SK-N-SH treated with all-trans-retinoic acid at 6 μM for 48 hours (cell line): ENCODE data around the gene ARHGAP4.

Experiments
- ATAC-seq: fragments of 200-7000 bp; cut with Tn5 transposase; 3 replicates; pipeline ENCODE4 v1.9.1; 2020; ENCODE audit warnings: mild to moderate bottlenecking, moderate library complexity
- ARNTL ChIP-seq: fragments of 450-650 bp; formaldehyde crosslinking; IDR thresholded peaks from 2 replicates; pipeline ENCODE4 v1.5.0; 2020; ENCODE audit warnings: low read depth, mild to moderate bottlenecking, moderate library complexity, borderline replicate concordance
- BACH2 ChIP-seq: fragments of 250-450 bp; sonication (Bioruptor Pico); IDR thresholded peaks from 2 replicates; pipeline ENCODE4 v1.9.0; 2021; ENCODE audit warnings: mild to moderate bottlenecking, borderline replicate concordance
- CSDC2 ChIP-seq: fragments of 250-450 bp; sonication (Bioruptor Pico); IDR thresholded peaks from 2 replicates; pipeline ENCODE4 v1.5.0; 2020; ENCODE audit warnings: mild to moderate bottlenecking, moderate library complexity
- ESRRG ChIP-seq: fragments of 250-450 bp; sonication (Bioruptor Pico); IDR thresholded peaks from 2 replicates; pipeline ENCODE4 v1.6.1; 2021; ENCODE audit warnings: mild to moderate bottlenecking
- GLIS3 ChIP-seq: fragments of 250-450 bp; sonication (Bioruptor Pico); IDR thresholded peaks from 2 replicates; pipeline ENCODE4 v1.5.0; 2020; ENCODE audit warnings: mild to moderate bottlenecking, moderate library complexity
- ISL1 ChIP-seq: fragments of 250-450 bp; sonication (Bioruptor Pico); IDR thresholded peaks from 2 replicates; pipeline ENCODE4 v2.1.2; 2022; ENCODE audit warnings: mild to moderate bottlenecking, moderate library complexity
- OSR1 ChIP-seq: fragments of 250-450 bp; sonication (Bioruptor Pico); IDR thresholded peaks from 2 replicates; pipeline ENCODE4 v1.8.0; 2022; ENCODE audit warnings: moderate library complexity, mild to moderate bottlenecking, inconsistent platforms
- PPARA ChIP-seq: fragments of 250-450 bp; sonication (Bioruptor Pico); IDR thresholded peaks from 2 replicates; pipeline ENCODE4 v1.5.0; 2020; ENCODE audit warnings: mild to moderate bottlenecking, borderline replicate concordance
- RARB ChIP-seq: fragments of 250-450 bp; sonication (Bioruptor Pico); IDR thresholded peaks from 2 replicates; pipeline ENCODE4 v1.8.0; 2021; ENCODE audit warnings: mild to moderate bottlenecking, moderate library complexity
- SNAI2 ChIP-seq: fragments of 250-450 bp; sonication (Bioruptor Pico); IDR thresholded peaks from 2 replicates; pipeline ENCODE4 v1.5.0; 2020; ENCODE audit warnings: mild to moderate bottlenecking, moderate library complexity
- TCF4 ChIP-seq: fragments of 250-450 bp; sonication (Bioruptor Pico); IDR thresholded peaks from 2 replicates; pipeline ENCODE4 v1.8.0; 2021; ENCODE audit warnings: mild to moderate bottlenecking, moderate library complexity, borderline replicate concordance
- TOX ChIP-seq: fragments of 250-450 bp; sonication (Bioruptor Pico); IDR thresholded peaks from 2 replicates; pipeline ENCODE4 v1.8.0; 2021; ENCODE audit warnings: mild to moderate bottlenecking, moderate library complexity, borderline replicate concordance
- ZFP3 ChIP-seq: fragments of 250-450 bp; sonication (Bioruptor Pico); IDR thresholded peaks from 2 replicates; pipeline ENCODE4 v1.5.0; 2020; ENCODE audit warnings: mild to moderate bottlenecking, moderate library complexity
- ZFP30 ChIP-seq: fragments of 450-650 bp; formaldehyde crosslinking; IDR thresholded peaks from 2 replicates; pipeline ENCODE4 v1.5.0; 2022; ENCODE audit warnings: mild to moderate bottlenecking, moderate library complexity
- ZNF565 ChIP-seq: fragments of 450-650 bp; formaldehyde crosslinking; conservative IDR thresholded peaks from 2 replicates; pipeline ENCODE4 v1.5.0; 2020; ENCODE audit warnings: low read depth, mild to moderate bottlenecking, moderate library complexity
- ZNF70 ChIP-seq: fragments of 450-650 bp; formaldehyde crosslinking; IDR thresholded peaks from 2 replicates; pipeline ENCODE4 v1.5.0; 2020; ENCODE audit warnings: mild to moderate bottlenecking, moderate library complexity
- ZNF8 ChIP-seq: fragments of 450-650 bp; formaldehyde crosslinking; IDR thresholded peaks from 2 replicates; pipeline ENCODE4 v1.5.0; 2020; ENCODE audit warnings: mild to moderate bottlenecking, moderate library complexity
- TF ChIP-seq, protein P1 (sequence below): fragments of 250-450 bp; sonication (Bioruptor Pico); IDR thresholded peaks from 2 replicates; pipeline ENCODE4 v1.5.1; 2021; ENCODE audit warnings: mild to moderate bottlenecking, moderate library complexity
- TF ChIP-seq, protein P2 (sequence below): fragments of 250-450 bp; sonication (Bioruptor Pico); IDR thresholded peaks from 2 replicates; pipeline ENCODE4 v1.5.0; 2020; ENCODE audit warnings: mild to moderate bottlenecking, moderate library complexity
- TF ChIP-seq, protein P3 (sequence below): fragments of 250-450 bp; sonication (Bioruptor Pico); IDR thresholded peaks from 2 replicates; pipeline ENCODE4 v1.8.0; 2021; ENCODE audit warnings: low read depth, mild to moderate bottlenecking, moderate library complexity, borderline replicate concordance

The ARHGAP4 gene

DNA sequence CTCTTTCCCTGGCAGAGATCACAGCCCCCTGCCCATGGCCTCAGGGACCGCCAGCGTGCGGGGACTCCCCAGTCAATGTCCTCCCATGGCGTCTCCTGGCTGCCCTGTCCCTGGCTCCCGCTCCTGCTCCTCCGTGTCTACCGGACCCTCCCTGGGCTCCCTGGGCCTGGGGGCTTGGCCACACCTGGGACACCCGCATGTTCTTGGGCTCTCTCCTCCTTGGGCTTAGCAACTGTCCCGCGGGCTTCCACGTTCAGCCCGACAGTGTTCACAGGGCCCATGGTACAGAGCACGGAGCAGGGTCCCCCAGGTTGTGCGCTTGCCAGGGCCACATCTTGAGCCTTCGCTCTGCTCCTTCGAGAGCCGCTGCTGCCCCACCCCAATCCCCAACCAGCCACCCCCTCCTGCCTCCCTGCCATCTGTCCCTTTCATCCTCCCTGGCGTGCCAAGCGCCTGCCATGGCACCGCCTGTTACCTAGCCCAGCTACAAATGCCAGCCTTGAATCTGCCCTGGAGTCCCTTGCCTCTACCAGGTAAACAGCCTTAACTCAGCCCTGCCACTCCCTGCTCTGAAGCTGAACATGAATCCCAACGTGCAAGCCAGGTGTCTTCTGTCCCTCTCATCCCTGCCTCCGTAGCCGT lies 17.7 kb downstream of the ARHGAP4 start:
- TF ChIP-seq, protein P1, sequence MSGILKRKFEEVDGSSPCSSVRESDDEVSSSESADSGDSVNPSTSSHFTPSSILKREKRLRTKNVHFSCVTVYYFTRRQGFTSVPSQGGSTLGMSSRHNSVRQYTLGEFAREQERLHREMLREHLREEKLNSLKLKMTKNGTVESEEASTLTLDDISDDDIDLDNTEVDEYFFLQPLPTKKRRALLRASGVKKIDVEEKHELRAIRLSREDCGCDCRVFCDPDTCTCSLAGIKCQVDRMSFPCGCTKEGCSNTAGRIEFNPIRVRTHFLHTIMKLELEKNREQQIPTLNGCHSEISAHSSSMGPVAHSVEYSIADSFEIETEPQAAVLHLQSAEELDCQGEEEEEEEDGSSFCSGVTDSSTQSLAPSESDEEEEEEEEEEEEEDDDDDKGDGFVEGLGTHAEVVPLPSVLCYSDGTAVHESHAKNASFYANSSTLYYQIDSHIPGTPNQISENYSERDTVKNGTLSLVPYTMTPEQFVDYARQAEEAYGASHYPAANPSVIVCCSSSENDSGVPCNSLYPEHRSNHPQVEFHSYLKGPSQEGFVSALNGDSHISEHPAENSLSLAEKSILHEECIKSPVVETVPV (CRISPR knock-in tag) = no peak
- TF ChIP-seq SNAI2 (CRISPR knock-in tag) = no peak
- TF ChIP-seq PPARA = no peak
- no peak for TF ChIP-seq TOX
- no peak for TF ChIP-seq ZNF8
- no peak for TF ChIP-seq ZFP3 (CRISPR knock-in tag)
- TF ChIP-seq, protein P2, sequence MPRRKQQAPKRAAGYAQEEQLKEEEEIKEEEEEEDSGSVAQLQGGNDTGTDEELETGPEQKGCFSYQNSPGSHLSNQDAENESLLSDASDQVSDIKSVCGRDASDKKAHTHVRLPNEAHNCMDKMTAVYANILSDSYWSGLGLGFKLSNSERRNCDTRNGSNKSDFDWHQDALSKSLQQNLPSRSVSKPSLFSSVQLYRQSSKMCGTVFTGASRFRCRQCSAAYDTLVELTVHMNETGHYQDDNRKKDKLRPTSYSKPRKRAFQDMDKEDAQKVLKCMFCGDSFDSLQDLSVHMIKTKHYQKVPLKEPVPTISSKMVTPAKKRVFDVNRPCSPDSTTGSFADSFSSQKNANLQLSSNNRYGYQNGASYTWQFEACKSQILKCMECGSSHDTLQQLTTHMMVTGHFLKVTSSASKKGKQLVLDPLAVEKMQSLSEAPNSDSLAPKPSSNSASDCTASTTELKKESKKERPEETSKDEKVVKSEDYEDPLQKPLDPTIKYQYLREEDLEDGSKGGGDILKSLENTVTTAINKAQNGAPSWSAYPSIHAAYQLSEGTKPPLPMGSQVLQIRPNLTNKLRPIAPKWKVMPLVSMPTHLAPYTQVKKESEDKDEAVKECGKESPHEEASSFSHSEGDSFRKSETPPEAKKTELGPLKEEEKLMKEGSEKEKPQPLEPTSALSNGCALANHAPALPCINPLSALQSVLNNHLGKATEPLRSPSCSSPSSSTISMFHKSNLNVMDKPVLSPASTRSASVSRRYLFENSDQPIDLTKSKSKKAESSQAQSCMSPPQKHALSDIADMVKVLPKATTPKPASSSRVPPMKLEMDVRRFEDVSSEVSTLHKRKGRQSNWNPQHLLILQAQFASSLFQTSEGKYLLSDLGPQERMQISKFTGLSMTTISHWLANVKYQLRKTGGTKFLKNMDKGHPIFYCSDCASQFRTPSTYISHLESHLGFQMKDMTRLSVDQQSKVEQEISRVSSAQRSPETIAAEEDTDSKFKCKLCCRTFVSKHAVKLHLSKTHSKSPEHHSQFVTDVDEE (CRISPR knock-in tag) = no peak
- no peak for TF ChIP-seq BACH2 (CRISPR knock-in tag)
- TF ChIP-seq, all 23 proteins: peak for 0
- no peak for ATAC-seq

DNA sequence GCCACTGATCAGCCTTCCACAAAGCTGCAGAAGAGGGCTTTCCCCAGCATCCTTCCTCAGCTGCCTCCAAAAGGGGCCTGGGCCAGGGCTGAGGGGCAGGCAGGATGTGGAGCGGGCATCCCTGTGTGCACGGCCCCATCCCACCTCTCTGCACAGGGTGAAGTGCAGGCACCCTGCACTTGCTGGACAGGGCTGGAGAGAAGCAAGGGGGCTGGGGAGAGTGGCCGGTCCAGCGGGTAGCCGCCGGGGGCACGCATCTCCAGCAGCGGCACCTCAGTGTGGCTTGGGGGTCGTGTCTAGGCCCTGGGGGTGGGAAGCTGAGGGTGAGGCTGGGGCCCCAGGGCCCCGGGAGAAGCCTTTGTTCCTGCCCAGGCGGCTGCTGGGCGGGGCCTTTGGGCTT lies 18.6 kb downstream of the ARHGAP4 start:
- TF ChIP-seq ARNTL (CRISPR knock-in tag) (no peak), CSDC2 (no peak), ISL1 (no peak), PPARA (no peak), ZFP30 (no peak), ZNF70 (CRISPR knock-in tag) (no peak), GLIS3 (CRISPR knock-in tag) (no peak), ZFP3 (CRISPR knock-in tag) (no peak)
- TF ChIP-seq, protein P3, sequence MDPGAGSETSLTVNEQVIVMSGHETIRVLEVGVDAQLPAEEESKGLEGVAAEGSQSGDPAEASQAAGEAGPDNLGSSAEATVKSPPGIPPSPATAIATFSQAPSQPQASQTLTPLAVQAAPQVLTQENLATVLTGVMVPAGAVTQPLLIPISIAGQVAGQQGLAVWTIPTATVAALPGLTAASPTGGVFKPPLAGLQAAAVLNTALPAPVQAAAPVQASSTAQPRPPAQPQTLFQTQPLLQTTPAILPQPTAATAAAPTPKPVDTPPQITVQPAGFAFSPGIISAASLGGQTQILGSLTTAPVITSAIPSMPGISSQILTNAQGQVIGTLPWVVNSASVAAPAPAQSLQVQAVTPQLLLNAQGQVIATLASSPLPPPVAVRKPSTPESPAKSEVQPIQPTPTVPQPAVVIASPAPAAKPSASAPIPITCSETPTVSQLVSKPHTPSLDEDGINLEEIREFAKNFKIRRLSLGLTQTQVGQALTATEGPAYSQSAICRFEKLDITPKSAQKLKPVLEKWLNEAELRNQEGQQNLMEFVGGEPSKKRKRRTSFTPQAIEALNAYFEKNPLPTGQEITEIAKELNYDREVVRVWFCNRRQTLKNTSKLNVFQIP = no peak
- ATAC-seq = no peak

DNA sequence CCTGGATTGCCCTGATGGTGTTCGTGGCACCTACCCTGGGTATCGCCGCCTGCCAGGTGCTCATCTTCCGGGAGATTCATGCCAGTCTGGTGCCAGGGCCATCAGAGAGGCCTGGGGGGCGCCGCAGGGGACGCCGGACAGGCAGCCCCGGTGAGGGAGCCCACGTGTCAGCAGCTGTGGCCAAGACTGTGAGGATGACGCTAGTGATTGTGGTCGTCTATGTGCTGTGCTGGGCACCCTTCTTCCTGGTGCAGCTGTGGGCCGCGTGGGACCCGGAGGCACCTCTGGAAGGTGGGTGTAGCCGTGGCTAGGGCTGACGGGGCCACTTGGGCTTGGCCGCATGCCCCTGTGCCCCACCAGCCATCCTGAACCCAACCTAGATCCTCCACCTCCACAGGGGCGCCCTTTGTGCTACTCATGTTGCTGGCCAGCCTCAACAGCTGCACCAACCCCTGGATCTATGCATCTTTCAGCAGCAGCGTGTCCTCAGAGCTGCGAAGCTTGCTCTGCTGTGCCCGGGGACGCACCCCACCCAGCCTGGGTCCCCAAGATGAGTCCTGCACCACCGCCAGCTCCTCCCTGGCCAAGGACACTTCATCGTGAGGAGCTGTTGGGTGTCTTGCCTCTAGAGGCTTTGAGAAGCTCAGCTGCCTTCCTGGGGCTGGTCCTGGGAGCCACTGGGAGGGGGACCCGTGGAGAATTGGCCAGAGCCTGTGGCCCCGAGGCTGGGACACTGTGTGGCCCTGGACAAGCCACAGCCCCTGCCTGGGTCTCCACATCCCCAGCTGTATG lies 19.7 kb downstream of the ARHGAP4 start:
- no peak for TF ChIP-seq ESRRG (CRISPR knock-in tag)
- TF ChIP-seq, protein P1 (CRISPR knock-in tag) = no peak
- no peak for TF ChIP-seq ISL1
- no peak for TF ChIP-seq TCF4 (CRISPR knock-in tag)
- TF ChIP-seq RARB (CRISPR knock-in tag) = no peak
- TF ChIP-seq ZNF565 (CRISPR knock-in tag) = no peak
- no peak for TF ChIP-seq OSR1 (CRISPR knock-in tag)
- TF ChIP-seq SNAI2 (CRISPR knock-in tag) = no peak
- TF ChIP-seq PPARA = no peak
- TF ChIP-seq CSDC2 = no peak
- no peak for TF ChIP-seq TOX
- TF ChIP-seq, protein P2 (CRISPR knock-in tag) = no peak
- ATAC-seq = no peak
